ENCODE results near the gene KRT85. TPM values are rescaled to one million over a fixed set of nuclear protein-coding genes. Genes with fewer than 3 reads are reported as not detected.
"Not testable (repeated sequence)": the region's sequence is repeated elsewhere in the genome, so short reads cannot be mapped to it uniquely, and the experiment has no call there.

KRT85 gene
- total and polyA plus RNA-seq, 7 experiments from 2014 or later, result not detected

- H3K9me3 Mint-ChIP-seq; ATAC-seq; H3K9me3 ChIP-seq (ENCODE audit: control insufficient read depth in 2 of 3, low read length in 3 of 3); H3K36me3 ChIP-seq (ENCODE audit: control insufficient read depth in 2 of 3, insufficient read depth in 3 of 3, low read length in 3 of 3); H3K4me3 Mint-ChIP-seq; POLR2A ChIA-PET; H3K27me3 ChIP-seq (ENCODE audit: control insufficient read depth in 2 of 2, insufficient read depth in 2 of 2, low read length in 2 of 2); intact Hi-C loops (cut with micrococcal nuclease); H3K4me3 ChIP-seq (ENCODE audit: low read length); H3K4me1 ChIP-seq (ENCODE audit: control insufficient read depth in 2 of 2, insufficient read depth in 2 of 2, low read length in 2 of 2); H3K4me1 Mint-ChIP-seq; H3K36me3 Mint-ChIP-seq; H3K27ac Mint-ChIP-seq; H3K27ac ChIP-seq (ENCODE audit: low read depth, low read length): not testable (repeated sequence)
- CTCF ChIA-PET, result interaction anchor here (0.6 to 2.2 kb wide), 3 partner anchors 12 to 161 kb away, joined by 3 to 5 read pairs (median 3); no protein-coding TSS in a partner anchor
- peak in 1 of 9 donors; percentile 13 for DNase-seq
- peaks cover 15 to 48% (median 23%) of the 10 kb centered on the region in 5 donors for H3K27me3 Mint-ChIP-seq
Measured at GRCh38 chr12:52315721-52316120, 51.6 kb downstream of the KRT85 start.

DNA sequence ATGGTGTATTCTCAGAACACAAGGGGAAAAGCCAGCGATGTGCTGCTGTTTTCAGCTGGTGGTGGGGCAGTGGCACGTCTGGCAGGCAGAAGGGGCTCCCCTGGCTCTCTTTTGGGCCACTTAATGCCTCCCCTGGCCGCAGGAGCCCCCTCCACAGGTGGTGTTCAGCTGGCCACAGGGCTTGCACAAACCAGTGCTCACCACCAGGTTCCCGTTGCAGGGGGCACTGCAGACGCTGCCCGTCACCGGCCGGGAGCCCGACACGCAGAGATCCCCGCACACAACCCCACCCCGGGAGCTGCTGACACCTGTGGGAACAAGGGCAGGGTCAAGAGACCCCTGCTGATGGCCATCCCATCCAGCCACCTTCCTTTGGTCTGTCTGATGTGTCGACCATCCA lies 52.8 kb downstream of the KRT85 start:
- peaks cover 0 to 3% (median 0%) of the 10 kb centered on the region in 11 donors for H3K9me3 Mint-ChIP-seq
- DNase-seq (no peak), ATAC-seq (no peak)
- CTCF ChIA-PET, result no interaction called here
- H3K4me1 ChIP-seq (ENCODE audit: control insufficient read depth in 2 of 2, insufficient read depth in 2 of 2, low read length in 2 of 2), result no peaks in the 10 kb centered on the region
- H3K27ac Mint-ChIP-seq, result no peak overlapping the region
- peaks cover 17 to 47% (median 27%) of the 10 kb centered on the region in 5 donors for H3K27me3 Mint-ChIP-seq
- intact Hi-C loops (cut with micrococcal nuclease), result no loop called here
- H3K27ac ChIP-seq (ENCODE audit: low read depth, low read length), result no peak overlapping the region
- H3K4me3 Mint-ChIP-seq, result no peak overlapping the region
- no peaks in the 10 kb centered on the region for H3K9me3 ChIP-seq (ENCODE audit: control insufficient read depth in 2 of 3, low read length in 3 of 3)
- H3K36me3 ChIP-seq (ENCODE audit: control insufficient read depth in 2 of 3, insufficient read depth in 3 of 3, low read length in 3 of 3), result no peaks in the 10 kb centered on the region
- peaks cover 0 to 2% of the 10 kb centered on the region in 2 donors for H3K27me3 ChIP-seq (ENCODE audit: control insufficient read depth in 2 of 2, insufficient read depth in 2 of 2, low read length in 2 of 2)
- POLR2A ChIA-PET, result no interaction called here
- H3K4me1 Mint-ChIP-seq, result peaks cover 0 to 5% (median 0%) of the 10 kb centered on the region in 7 donors
- no peaks in the 10 kb centered on the region for H3K36me3 Mint-ChIP-seq
- no peak overlapping the region for H3K4me3 ChIP-seq (ENCODE audit: low read length)

DNA sequence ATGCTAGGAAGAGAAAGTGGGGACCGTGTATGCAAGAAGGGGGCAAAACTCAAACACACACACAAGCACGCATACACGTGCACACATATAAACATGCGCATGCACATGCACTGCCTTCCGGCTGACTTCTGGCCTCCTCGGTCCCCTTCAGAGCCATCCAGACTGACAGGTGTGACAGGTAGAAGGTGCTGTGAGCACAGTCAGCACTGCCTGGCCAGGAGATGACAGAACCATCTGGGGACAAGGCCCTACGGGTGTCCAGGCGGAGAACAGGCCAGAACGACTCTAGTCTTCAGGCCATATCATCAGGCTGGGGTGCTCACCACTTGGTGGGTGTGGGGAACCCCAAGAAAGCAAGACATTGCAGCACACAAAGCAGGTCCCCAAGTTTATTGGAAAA lies 53.4 kb downstream of the KRT85 start:
- H3K4me1 ChIP-seq (ENCODE audit: control insufficient read depth in 2 of 2, insufficient read depth in 2 of 2, low read length in 2 of 2), result no peaks in the 10 kb centered on the region
- H3K27me3 ChIP-seq (ENCODE audit: control insufficient read depth in 2 of 2, insufficient read depth in 2 of 2, low read length in 2 of 2), result peaks cover 0 to 2% of the 10 kb centered on the region in 2 donors
- H3K27ac ChIP-seq (ENCODE audit: low read depth, low read length), result no peak overlapping the region
- H3K36me3 ChIP-seq (ENCODE audit: control insufficient read depth in 2 of 3, insufficient read depth in 3 of 3, low read length in 3 of 3), result no peaks in the 10 kb centered on the region
- peaks cover 0 to 2% (median 0%) of the 10 kb centered on the region in 5 donors for H3K36me3 Mint-ChIP-seq
- CTCF ChIA-PET, result no interaction called here
- H3K9me3 ChIP-seq (ENCODE audit: control insufficient read depth in 2 of 3, low read length in 3 of 3), result no peaks in the 10 kb centered on the region
- peaks cover 0 to 2% (median 1%) of the 10 kb centered on the region in 7 donors for H3K4me1 Mint-ChIP-seq
- H3K27me3 Mint-ChIP-seq, result peaks cover 23 to 48% (median 33%) of the 10 kb centered on the region in 5 donors
- ATAC-seq (no peak), DNase-seq (no peak)
- H3K4me3 ChIP-seq (ENCODE audit: low read length), result no peak overlapping the region
- H3K9me3 Mint-ChIP-seq, result peaks cover 0 to 3% (median 0%) of the 10 kb centered on the region in 11 donors
- H3K4me3 Mint-ChIP-seq, result no peak overlapping the region
- no peak overlapping the region for H3K27ac Mint-ChIP-seq
- intact Hi-C loops (cut with micrococcal nuclease), result no loop called here
- POLR2A ChIA-PET, result no interaction called here

- no peak for DNase-seq
- Mint-ChIP-seq H3K9me3 (peaks cover 0 to 3% (median 0%) of the 10 kb centered on the region in 11 donors), H3K4me3 (no peak overlapping the region), H3K27me3 (peaks cover 27 to 49% (median 37%) of the 10 kb centered on the region in 5 donors), H3K36me3 (peaks cover 0 to 5% (median 0%) of the 10 kb centered on the region in 5 donors), H3K27ac (no peak overlapping the region), H3K4me1 (peaks cover 0 to 7% (median 5%) of the 10 kb centered on the region in 7 donors)
- Histone ChIP-seq H3K4me3 (ENCODE audit: low read length) (no peak overlapping the region), H3K9me3 (ENCODE audit: control insufficient read depth in 2 of 3, low read length in 3 of 3) (no peaks in the 10 kb centered on the region), H3K27ac (ENCODE audit: low read depth, low read length) (no peak overlapping the region), H3K36me3 (ENCODE audit: control insufficient read depth in 2 of 3, insufficient read depth in 3 of 3, low read length in 3 of 3) (no peaks in the 10 kb centered on the region), H3K27me3 (ENCODE audit: control insufficient read depth in 2 of 2, insufficient read depth in 2 of 2, low read length in 2 of 2) (peaks cover 0 to 2% of the 10 kb centered on the region in 2 donors), H3K4me1 (ENCODE audit: control insufficient read depth in 2 of 2, insufficient read depth in 2 of 2, low read length in 2 of 2) (no peaks in the 10 kb centered on the region)
- intact Hi-C loops (cut with micrococcal nuclease), result no loop called here
- POLR2A ChIA-PET, result no interaction called here
- CTCF ChIA-PET, result no interaction called here
- no peak for ATAC-seq
Measured at GRCh38 chr12:52313461-52313860, 53.8 kb downstream of the KRT85 start.

DNA sequence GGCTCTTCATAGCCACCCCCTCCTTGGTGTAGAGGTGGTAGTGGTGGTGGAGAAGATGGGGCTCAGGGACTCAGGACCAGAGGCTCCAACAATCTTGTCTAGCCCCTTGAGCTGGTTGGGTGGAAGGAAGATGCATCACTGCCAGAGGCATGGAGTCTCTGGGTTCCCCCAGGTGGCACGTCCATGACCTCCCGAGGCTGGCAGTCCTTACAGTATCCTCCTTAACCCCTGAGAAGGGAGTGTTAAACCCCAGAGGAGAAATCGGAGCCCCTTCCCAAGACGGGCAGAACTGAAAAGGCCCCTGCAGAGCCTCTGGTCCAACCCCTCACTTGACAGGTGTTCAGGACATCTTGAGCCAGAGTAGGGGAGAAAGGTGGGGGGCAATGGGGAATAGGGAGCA lies 55.2 kb downstream of the KRT85 start:
- no peaks in the 10 kb centered on the region for H3K9me3 ChIP-seq (ENCODE audit: control insufficient read depth in 2 of 3, low read length in 3 of 3)
- no peaks in the 10 kb centered on the region for H3K36me3 ChIP-seq (ENCODE audit: control insufficient read depth in 2 of 3, insufficient read depth in 3 of 3, low read length in 3 of 3)
- Mint-ChIP-seq H3K27ac (no peak overlapping the region), H3K36me3 (peaks cover 0 to 5% (median 0%) of the 10 kb centered on the region in 5 donors), H3K27me3 (peaks cover 32 to 60% (median 43%) of the 10 kb centered on the region in 5 donors), H3K4me1 (peaks cover 0 to 11% (median 5%) of the 10 kb centered on the region in 7 donors), H3K9me3 (peaks cover 0 to 3% (median 0%) of the 10 kb centered on the region in 11 donors), H3K4me3 (no peak overlapping the region)
- H3K4me1 ChIP-seq (ENCODE audit: control insufficient read depth in 2 of 2, insufficient read depth in 2 of 2, low read length in 2 of 2), result no peaks in the 10 kb centered on the region
- H3K4me3 ChIP-seq (ENCODE audit: low read length), result no peak overlapping the region
- intact Hi-C loops (cut with micrococcal nuclease), result no loop called here
- CTCF ChIA-PET, result interaction anchor here (1.6 kb wide), 1 partner anchor 16 kb away, joined by 5 read pairs; no protein-coding TSS in a partner anchor
- peaks cover 0 to 2% of the 10 kb centered on the region in 2 donors for H3K27me3 ChIP-seq (ENCODE audit: control insufficient read depth in 2 of 2, insufficient read depth in 2 of 2, low read length in 2 of 2)
- H3K27ac ChIP-seq (ENCODE audit: low read depth, low read length), result no peak overlapping the region
- ATAC-seq, result no peak
- DNase-seq, result no peak
- POLR2A ChIA-PET, result no interaction called here

DNA sequence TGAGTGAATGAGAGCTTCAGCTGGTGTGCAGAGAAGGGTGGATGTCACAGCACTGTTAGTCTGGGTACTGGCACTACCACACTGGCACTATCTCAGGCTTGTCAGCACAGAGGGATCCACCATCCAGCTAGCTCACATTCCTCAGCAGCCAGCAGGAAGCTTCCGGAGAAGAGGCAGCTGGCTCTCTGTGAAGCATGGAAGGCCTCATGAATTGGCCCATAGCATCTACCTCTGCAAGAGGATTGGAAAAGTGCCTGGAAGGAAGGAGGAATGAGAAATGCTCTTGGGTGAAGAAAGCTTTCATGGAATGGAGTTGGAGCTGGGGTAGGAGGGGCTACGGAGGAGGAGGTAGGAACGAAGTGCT lies 56.0 kb downstream of the KRT85 start:
- Mint-ChIP-seq H3K27ac (no peak overlapping the region), H3K27me3 (peaks cover 38 to 69% (median 52%) of the 10 kb centered on the region in 5 donors), H3K36me3 (peaks cover 0 to 5% (median 0%) of the 10 kb centered on the region in 5 donors), H3K4me3 (no peak overlapping the region), H3K9me3 (no peaks in the 10 kb centered on the region), H3K4me1 (peaks cover 0 to 13% (median 7%) of the 10 kb centered on the region in 7 donors)
- no peaks in the 10 kb centered on the region for H3K36me3 ChIP-seq (ENCODE audit: control insufficient read depth in 2 of 3, insufficient read depth in 3 of 3, low read length in 3 of 3)
- no peak for ATAC-seq
- H3K27me3 ChIP-seq (ENCODE audit: control insufficient read depth in 2 of 2, insufficient read depth in 2 of 2, low read length in 2 of 2), result peaks cover 0 to 2% of the 10 kb centered on the region in 2 donors
- DNase-seq, result no peak
- H3K9me3 ChIP-seq (ENCODE audit: control insufficient read depth in 2 of 3, low read length in 3 of 3), result no peaks in the 10 kb centered on the region
- intact Hi-C loops (cut with micrococcal nuclease), result no loop called here
- no peak overlapping the region for H3K4me3 ChIP-seq (ENCODE audit: low read length)
- ChIA-PET CTCF (interaction anchor here (0.6 to 1.6 kb wide), 4 partner anchors 17 to 188 kb away, joined by 3 to 5 read pairs (median 3); no protein-coding TSS in a partner anchor), POLR2A (no interaction called here)
- H3K27ac ChIP-seq (ENCODE audit: low read depth, low read length), result no peak overlapping the region
- H3K4me1 ChIP-seq (ENCODE audit: control insufficient read depth in 2 of 2, insufficient read depth in 2 of 2, low read length in 2 of 2), result no peaks in the 10 kb centered on the region

- Mint-ChIP-seq H3K27ac (no peak overlapping the region), H3K36me3 (peaks cover 0 to 5% (median 0%) of the 10 kb centered on the region in 5 donors), H3K4me1 (peaks cover 0 to 18% (median 8%) of the 10 kb centered on the region in 7 donors), H3K27me3 (peaks cover 39 to 74% (median 53%) of the 10 kb centered on the region in 5 donors), H3K4me3 (no peak overlapping the region), H3K9me3 (no peaks in the 10 kb centered on the region)
- no peaks in the 10 kb centered on the region for H3K9me3 ChIP-seq (ENCODE audit: control insufficient read depth in 2 of 3, low read length in 3 of 3)
- DNase-seq (no peak), ATAC-seq (no peak)
- no peak overlapping the region for H3K4me3 ChIP-seq (ENCODE audit: low read length)
- ChIA-PET POLR2A (no interaction called here), CTCF (interaction anchor here (0.6 to 1.6 kb wide), 4 partner anchors 17 to 188 kb away, joined by 3 to 5 read pairs (median 3); no protein-coding TSS in a partner anchor)
- H3K27ac ChIP-seq (ENCODE audit: low read depth, low read length), result no peak overlapping the region
- intact Hi-C loops (cut with micrococcal nuclease), result no loop called here
- H3K4me1 ChIP-seq (ENCODE audit: control insufficient read depth in 2 of 2, insufficient read depth in 2 of 2, low read length in 2 of 2), result no peaks in the 10 kb centered on the region
- H3K36me3 ChIP-seq (ENCODE audit: control insufficient read depth in 2 of 3, insufficient read depth in 3 of 3, low read length in 3 of 3), result no peaks in the 10 kb centered on the region
- peaks cover 0 to 2% of the 10 kb centered on the region in 2 donors for H3K27me3 ChIP-seq (ENCODE audit: control insufficient read depth in 2 of 2, insufficient read depth in 2 of 2, low read length in 2 of 2)
Measured at GRCh38 chr12:52310622-52311284, 56.5 kb downstream of the KRT85 start.
